Thyroid gland (tissue), 4 donors: ENCODE results near the gene ZNF608.

Experiments
- POLR2A ChIP-seq, 2 donors: fragments of 450-650 bp; IDR thresholded peaks; one replicate each; pipeline ENCODE4 v1.6.1; 2017; ENCODE audit warnings: antibody characterized with exemption in 2 of 2, mild to moderate bottlenecking in 2 of 2, moderate library complexity in 1 of 2
- TF ChIP-seq, protein P1 (sequence below), 6 experiments: fragments of 200-600 bp in 3 of 6; fragments of 450-650 bp in 3 of 6; sonication (generic) in 3 of 6; IDR thresholded peaks; one replicate each; pipeline ENCODE4 v1.5.1; 2016 to 2019; ENCODE audit warnings: antibody characterized with exemption in 6 of 6, mild to moderate bottlenecking in 2 of 6, inconsistent platforms in 1 of 6, moderate library complexity in 1 of 6

DNA sequence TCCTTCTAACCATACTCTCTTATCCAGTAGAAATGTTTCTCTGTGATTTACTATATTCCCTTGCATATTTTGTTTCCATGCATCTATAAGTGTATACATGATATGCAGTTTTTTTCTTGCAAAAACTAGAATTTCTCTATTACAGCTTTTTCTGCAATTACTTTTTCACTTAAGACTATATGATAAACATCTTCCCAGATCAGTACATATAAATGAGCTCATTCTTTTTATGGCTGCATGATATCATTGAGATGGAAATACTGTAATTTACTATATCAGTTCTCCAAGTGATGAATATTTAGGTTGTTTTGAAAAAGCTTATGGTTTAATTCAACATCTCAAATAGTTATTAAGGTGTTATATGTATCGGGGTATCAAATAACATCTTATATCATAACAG, 18.1 kb upstream of the ZNF608 start:
- TF ChIP-seq, protein P1, sequence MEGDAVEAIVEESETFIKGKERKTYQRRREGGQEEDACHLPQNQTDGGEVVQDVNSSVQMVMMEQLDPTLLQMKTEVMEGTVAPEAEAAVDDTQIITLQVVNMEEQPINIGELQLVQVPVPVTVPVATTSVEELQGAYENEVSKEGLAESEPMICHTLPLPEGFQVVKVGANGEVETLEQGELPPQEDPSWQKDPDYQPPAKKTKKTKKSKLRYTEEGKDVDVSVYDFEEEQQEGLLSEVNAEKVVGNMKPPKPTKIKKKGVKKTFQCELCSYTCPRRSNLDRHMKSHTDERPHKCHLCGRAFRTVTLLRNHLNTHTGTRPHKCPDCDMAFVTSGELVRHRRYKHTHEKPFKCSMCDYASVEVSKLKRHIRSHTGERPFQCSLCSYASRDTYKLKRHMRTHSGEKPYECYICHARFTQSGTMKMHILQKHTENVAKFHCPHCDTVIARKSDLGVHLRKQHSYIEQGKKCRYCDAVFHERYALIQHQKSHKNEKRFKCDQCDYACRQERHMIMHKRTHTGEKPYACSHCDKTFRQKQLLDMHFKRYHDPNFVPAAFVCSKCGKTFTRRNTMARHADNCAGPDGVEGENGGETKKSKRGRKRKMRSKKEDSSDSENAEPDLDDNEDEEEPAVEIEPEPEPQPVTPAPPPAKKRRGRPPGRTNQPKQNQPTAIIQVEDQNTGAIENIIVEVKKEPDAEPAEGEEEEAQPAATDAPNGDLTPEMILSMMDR (IDR thresholded peaks at IDR 0.05) = no peak
- no peak for TF ChIP-seq POLR2A (IDR thresholded peaks at IDR 0.05)
